Tibial artery (tissue), 4 donors: ENCODE results near the gene VPS26B.

ENCODE experiments used
- DNase-seq, 2 donors: peaks; one replicate each; pipeline ENCODE4 v3.0.0-alpha.2; 2019
- H3K27ac ChIP-seq, 2 donors: fragments of 200-600 bp; sonication (generic) in 1 of 2; 1 replicate in 1 of 2; 2 replicates in 1 of 2; pipeline ENCODE4 v1.5.1; 2018 to 2019; ENCODE audit warnings: mild to moderate bottlenecking in 1 of 2
- H3K27me3 ChIP-seq, 2 donors: fragments of 200-600 bp; sonication (generic) in 1 of 2; one replicate each; pipeline versions ENCODE4 v1.5.1 to v1.6.0; 2016 to 2019
- H3K36me3 ChIP-seq, 3 donors: fragments of 200-600 bp; sonication (generic) in 2 of 3; one replicate each; pipeline ENCODE4 v1.5.1; 2016 to 2019; ENCODE audit warnings: mild to moderate bottlenecking in 2 of 3
- H3K4me1 ChIP-seq, 4 donors: fragments of 200-600 bp; sonication (generic) in 2 of 4; 1 replicate in 3 of 4; 2 replicates in 1 of 4; pipeline ENCODE4 v1.5.1; 2016 to 2019
- H3K4me3 ChIP-seq, 2 donors: fragments of 200-600 bp; sonication (generic) in 1 of 2; 1 replicate in 1 of 2; 2 replicates in 1 of 2; pipeline ENCODE4 v1.5.1; 2018 to 2019; ENCODE audit warnings: mild to moderate bottlenecking in 2 of 2
- H3K9me3 ChIP-seq, 3 donors: fragments of 200-600 bp; sonication (generic) in 1 of 3; one replicate each; pipeline ENCODE4 v1.5.1; 2016 to 2019
- CTCF ChIP-seq, 2 experiments: fragments of 200-600 bp in 1 of 2; fragments of 450-650 bp in 1 of 2; IDR thresholded peaks; one replicate each; pipeline ENCODE4 v1.5.1; 2017 to 2019; ENCODE audit warnings: antibody characterized with exemption in 2 of 2, mild to moderate bottlenecking in 1 of 2, moderate library complexity in 1 of 2
- intact Hi-C: fragments of 100-400 bp; cut with DNase I; formaldehyde crosslinking; loops from one replicate; pipeline ENCODE4 v1.15.0; 2023; ENCODE audit warnings: low total_unique reads

The VPS26B gene

DNA sequence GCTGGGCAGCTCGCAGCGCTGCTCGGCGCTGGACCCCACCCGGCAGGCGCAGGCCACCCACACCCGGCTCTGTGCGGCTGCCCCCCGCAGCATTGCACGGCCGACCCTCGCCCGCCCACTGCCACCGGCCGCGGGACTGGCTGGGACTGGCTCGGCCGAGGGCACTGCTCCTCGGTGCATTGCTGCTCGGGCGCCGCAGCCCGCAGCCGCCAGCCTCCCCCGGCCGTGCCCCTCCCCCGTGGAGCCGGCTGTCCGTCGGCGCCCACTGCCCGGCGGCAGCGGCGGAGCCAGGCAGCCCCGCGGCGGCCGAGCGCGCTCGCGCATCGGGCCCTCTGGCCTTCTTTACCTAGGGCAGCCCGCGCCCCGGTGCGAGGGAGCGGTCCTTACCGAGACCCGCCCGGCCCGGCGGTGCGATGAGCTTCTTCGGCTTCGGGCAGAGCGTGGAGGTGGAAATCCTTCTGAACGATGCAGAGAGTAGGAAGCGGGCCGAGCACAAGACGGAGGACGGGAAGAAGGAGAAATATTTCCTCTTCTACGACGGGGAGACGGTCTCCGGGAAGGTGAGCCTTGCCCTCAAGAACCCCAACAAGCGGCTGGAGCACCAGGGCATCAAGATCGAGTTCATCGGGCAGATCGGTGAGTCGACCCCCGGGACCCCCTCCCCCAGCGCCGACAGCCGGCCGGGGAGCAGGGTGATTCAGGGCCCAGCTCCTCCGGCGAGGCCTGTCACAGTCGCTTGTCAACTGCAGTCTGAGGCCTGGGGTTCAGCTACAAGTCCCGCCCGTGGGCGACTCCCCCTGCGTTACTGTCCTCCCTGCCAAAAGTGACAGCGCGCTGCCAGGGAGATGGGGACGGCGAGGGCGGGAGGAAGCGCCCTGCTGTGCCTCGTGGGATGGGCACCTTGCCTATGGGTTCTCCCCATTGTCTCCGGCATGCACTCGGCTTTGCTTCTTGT is 516 bp downstream of the VPS26B start:
- peak overlapping the region; percentile 85 to 87 for H3K27ac ChIP-seq
- no peaks in the 10 kb centered on the region for H3K36me3 ChIP-seq
- no peaks in the 10 kb centered on the region for H3K27me3 ChIP-seq
- DNase-seq: peak; percentile 61 to 83
- TF ChIP-seq CTCF (IDR thresholded peaks at IDR 0.05): no peak
- peaks cover 0 to 44% (median 29%) of the 10 kb centered on the region in 4 donors for H3K4me1 ChIP-seq
- peak overlapping the region; percentile 74 to 86 for H3K4me3 ChIP-seq
- intact Hi-C loops: loop anchor here (2.0 kb wide), 1 partner anchor 28 kb away; the partner anchor contains the start of genes ACAD8 and THYN1
- no peaks in the 10 kb centered on the region for H3K9me3 ChIP-seq

- Histone ChIP-seq H3K27me3 (no peaks in the 10 kb centered on the region), H3K36me3 (no peaks in the 10 kb centered on the region), H3K9me3 (no peaks in the 10 kb centered on the region), H3K27ac (no peak overlapping the region), H3K4me1 (peaks cover 0 to 48% (median 29%) of the 10 kb centered on the region in 4 donors), H3K4me3 (peak overlapping the region in 1 of 2 donors; percentile 74)
- TF ChIP-seq CTCF (IDR thresholded peaks at IDR 0.05): no peak
- intact Hi-C loops: no loop called here
- no peak for DNase-seq
Measured at GRCh38 chr11:134226806-134227325, 2.4 kb downstream of the VPS26B start.

GRCh38 chr11:134228625-134229024 is 4.2 kb downstream of the VPS26B start:
- H3K36me3 ChIP-seq: no peaks in the 10 kb centered on the region
- H3K27me3 ChIP-seq: no peaks in the 10 kb centered on the region
- no peaks in the 10 kb centered on the region for H3K9me3 ChIP-seq
- intact Hi-C loops: no loop called here
- H3K27ac ChIP-seq: no peak overlapping the region
- no peak for DNase-seq
- peaks cover 0 to 37% (median 23%) of the 10 kb centered on the region in 4 donors for H3K4me1 ChIP-seq
- TF ChIP-seq CTCF (IDR thresholded peaks at IDR 0.05): no peak
- no peak overlapping the region for H3K4me3 ChIP-seq

DNA sequence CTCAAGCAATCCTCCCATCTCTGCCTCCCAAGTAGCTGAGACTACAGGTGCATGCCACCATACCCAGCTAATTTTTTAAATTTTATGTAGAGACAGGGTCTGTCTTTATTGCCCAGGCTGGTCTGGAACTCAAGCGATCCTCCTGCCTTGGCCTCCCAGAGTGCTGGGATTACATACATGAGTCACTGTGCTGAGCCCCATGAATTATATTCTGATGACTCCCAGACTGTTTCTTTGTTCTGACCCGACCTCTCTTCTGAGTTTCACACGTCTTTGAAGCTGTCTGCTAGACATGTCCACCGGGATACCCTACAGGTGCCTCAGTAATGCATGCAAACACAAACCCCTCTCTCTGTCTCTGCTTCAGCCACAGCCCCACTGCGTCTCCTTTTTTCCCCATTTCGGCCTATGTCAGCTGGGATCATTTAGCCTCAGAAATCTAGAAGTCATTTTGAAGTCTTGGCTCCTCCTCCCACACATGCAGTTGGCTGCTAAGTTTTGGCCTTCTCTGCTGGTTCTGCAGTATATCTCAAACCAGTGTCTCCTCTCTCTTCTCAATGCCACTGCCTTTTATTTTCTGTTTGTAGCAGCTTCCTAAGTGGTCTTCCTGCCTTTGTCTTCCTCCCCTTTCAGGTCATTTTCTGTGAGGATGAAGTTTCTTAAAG is 4.8 kb downstream of the VPS26B start:
- TF ChIP-seq CTCF (IDR thresholded peaks at IDR 0.05): no peak
- no peak for DNase-seq
- H3K27ac ChIP-seq: no peak overlapping the region
- no peaks in the 10 kb centered on the region for H3K36me3 ChIP-seq
- intact Hi-C loops: no loop called here
- H3K4me1 ChIP-seq: peaks cover 0 to 37% (median 23%) of the 10 kb centered on the region in 4 donors
- no peaks in the 10 kb centered on the region for H3K27me3 ChIP-seq
- H3K4me3 ChIP-seq: no peak overlapping the region
- H3K9me3 ChIP-seq: no peaks in the 10 kb centered on the region

DNA sequence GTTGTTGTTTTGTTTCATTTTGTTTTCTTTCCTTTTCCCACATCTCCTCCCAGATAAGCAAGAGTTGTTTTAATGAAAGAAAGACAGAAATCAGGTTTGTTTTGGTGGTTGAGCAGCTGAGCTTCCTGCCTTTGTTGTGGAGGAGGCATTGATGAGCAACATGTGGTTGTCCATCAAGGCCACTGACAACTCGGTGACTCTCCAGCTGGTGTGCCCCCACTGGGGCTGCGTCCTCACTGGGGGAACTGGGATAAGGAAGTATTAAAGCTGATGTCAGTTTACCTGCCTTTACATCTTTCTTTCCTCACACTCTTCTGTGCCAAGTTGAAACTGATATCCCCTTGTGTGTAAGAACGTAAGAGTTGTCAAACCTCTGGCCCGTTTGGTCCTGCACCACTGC is 5.9 kb downstream of the VPS26B start:
- Histone ChIP-seq H3K36me3 (peaks cover 0 to 7% (median 5%) of the 10 kb centered on the region in 3 donors), H3K4me1 (peaks cover 0 to 37% (median 23%) of the 10 kb centered on the region in 4 donors), H3K27ac (no peak overlapping the region), H3K27me3 (no peaks in the 10 kb centered on the region), H3K4me3 (no peak overlapping the region), H3K9me3 (no peaks in the 10 kb centered on the region)
- DNase-seq: no peak
- intact Hi-C loops: no loop called here
- no peak for TF ChIP-seq CTCF (IDR thresholded peaks at IDR 0.05)
